ENCODE results near the gene ANKRD52. TPM values are rescaled to one million over a fixed set of nuclear protein-coding genes. Genes with fewer than 3 reads are reported as not detected.

Gene ANKRD52
- total and polyA plus RNA-seq, 2 donors (not counting 3 experiments of a cell fraction or from before 2014, with no cell fraction given): 30.8 to 62.0 TPM

GRCh38 chr12:56252649-56253048 lies 5.5 kb downstream of the ANKRD52 start:
- Histone ChIP-seq H3K79me2 (ENCODE audit: control insufficient read depth, insufficient read depth, low read length) (peaks cover 22% of the 10 kb centered on the region), H3K4me1 (ENCODE audit: control insufficient read depth, extremely low read depth, insufficient read depth, low read length) (peaks cover 12% of the 10 kb centered on the region), H3K27ac (ENCODE audit: insufficient read depth, low read depth, low read length) (no peak overlapping the region), H3K9me1 (replicated peaks; ENCODE audit: control insufficient read depth, extremely low read depth, insufficient read depth, low read length) (no peaks in the 10 kb centered on the region), H4K20me1 (replicated peaks; ENCODE audit: control insufficient read depth, extremely low read depth, insufficient read depth, low read length) (no peaks in the 10 kb centered on the region), H3K9me3 (replicated peaks; ENCODE audit: control insufficient read depth, insufficient read depth, low read length) (no peaks in the 10 kb centered on the region), H3K9ac (replicated peaks; ENCODE audit: extremely low read depth, insufficient read depth, low read length) (no peak overlapping the region), H3K27me3 (ENCODE audit: control insufficient read depth in 2 of 2, insufficient read depth in 2 of 2, low read length in 2 of 2) (no peaks in the 10 kb centered on the region), H3K4me2 (ENCODE audit: insufficient read depth, low read length) (no peak overlapping the region), H3K4me3 (replicated peaks in 1 of 3; ENCODE audit: insufficient read depth in 1 of 3, low read depth in 1 of 3, low read length in 3 of 3) (no peak overlapping the region), H2AFZ (ENCODE audit: low read depth, low read length) (no peak overlapping the region), H3K36me3 (ENCODE audit: control insufficient read depth in 2 of 2, extremely low read depth in 1 of 2, insufficient read depth in 2 of 2, low read length in 2 of 2) (peaks cover 30 to 56% of the 10 kb centered on the region in 2 experiments)
- TF ChIP-seq MAX (IDR thresholded peaks at IDR 0.05; ENCODE audit: insufficient read depth, insufficient read length): no peak
- no peak for TF ChIP-seq FOS (IDR thresholded peaks at IDR 0.05; ENCODE audit: borderline replicate concordance, insufficient read depth, low read length)
- TF ChIP-seq EZH2 (IDR thresholded peaks at IDR 0.05; ENCODE audit: borderline replicate concordance, low read depth, low read length, severe bottlenecking): no peak
- no peak for TF ChIP-seq CTCF (IDR thresholded peaks at IDR 0.05; ENCODE audit: extremely low read depth in 1 of 2, insufficient read depth in 1 of 2, low read depth in 1 of 2, low read length in 2 of 2)
- TF ChIP-seq POLR2AphosphoS5 (IDR thresholded peaks at IDR 0.05; ENCODE audit: insufficient read depth, low read depth, low read length): no peak
- TF ChIP-seq JUN (IDR thresholded peaks at IDR 0.05; ENCODE audit: borderline replicate concordance, insufficient read depth, insufficient read length, low read depth): no peak
- TF ChIP-seq MYC (IDR thresholded peaks at IDR 0.05; ENCODE audit: low read depth, low read length): no peak
- TF ChIP-seq POLR2A (IDR thresholded peaks at IDR 0.05; ENCODE audit: low read depth, low read length): no peak
- TF ChIP-seq GATA2 (IDR thresholded peaks at IDR 0.05; ENCODE audit: insufficient read depth, insufficient read length, low read depth, low read length): no peak
- no TSS peak for BruUV-seq (replicated peaks)
- FAIRE-seq (no peak), DNase-seq (ENCODE audit: low read depth, low spot score) (no peak)
- ChIA-PET POLR2A (no interaction called here), CTCF (interaction anchor here (1.1 to 1.4 kb wide), 2 partner anchors 11 to 46 kb away, joined by 3 read pairs; no protein-coding TSS in a partner anchor)
- intact Hi-C loops (cut with micrococcal nuclease) (no loop called here), dilution Hi-C loops (cut with MboI; ENCODE audit: extremely low pct_ligation_motif_present, low sequenced_read_pairs) (no loop called here)
